Neural cell (in vitro differentiated cells): Measurements from ENCODE around the gene SDCCAG8. TPM values are rescaled to one million over a fixed set of nuclear protein-coding genes. Genes with fewer than 3 reads are reported as not detected.

Experiments used
- H2AFZ ChIP-seq: fragments of 200-600, 300-800 bp; sonication (generic), shearing (Covaris generic); 2 replicates; pipeline ENCODE4 v1.6.0; 2014; ENCODE audit warnings: low read depth, mild to moderate bottlenecking, antibody characterized with exemption, low read length, moderate library complexity
- H3F3A ChIP-seq: fragments of 200-600 bp; shearing (Covaris generic); 2 replicates; pipeline ENCODE4 v1.6.1; 2016; ENCODE audit warnings: mild to moderate bottlenecking, moderate library complexity, mixed read lengths, antibody characterized with exemption, low read length; ENCODE audit not compliant: insufficient read depth, poor library complexity, severe bottlenecking
- H3K27ac ChIP-seq: fragments of 200-600, 300-800 bp; sonication (generic), shearing (Covaris generic); 2 replicates; pipeline ENCODE4 v1.5.1; 2014; ENCODE audit warnings: mild to moderate bottlenecking, low read length, moderate library complexity
- H3K27me3 ChIP-seq: fragments of 300-800, 200-600 bp; sonication (generic), shearing (Covaris generic); 2 replicates; pipeline ENCODE4 v1.6.0; 2014; ENCODE audit warnings: mild to moderate bottlenecking, low read depth, low read length, moderate library complexity; ENCODE audit not compliant: insufficient read depth
- H3K36me3 ChIP-seq: fragments of 300-800, 200-600 bp; sonication (generic), shearing (Covaris generic); 2 replicates; pipeline ENCODE4 v1.5.1; 2014; ENCODE audit warnings: mild to moderate bottlenecking, antibody characterized with exemption, low read length, moderate library complexity; ENCODE audit not compliant: insufficient read depth
- H3K4me2 ChIP-seq: fragments of 300-800, 200-600 bp; sonication (generic), shearing (Covaris generic); 2 replicates; pipeline ENCODE4 v1.6.0; 2014; ENCODE audit warnings: mild to moderate bottlenecking, low read length
- H3K4me3 ChIP-seq: fragments of 300-800, 200-600 bp; sonication (generic), shearing (Covaris generic); 2 replicates; pipeline ENCODE4 v1.5.1; 2014; ENCODE audit warnings: mild to moderate bottlenecking, low read length, moderate library complexity
- H3K79me2 ChIP-seq: fragments of 200-600 bp; shearing (Covaris generic); replicated peaks from 2 replicates; pipeline ENCODE4 v1.6.0; 2014; ENCODE audit warnings: mild to moderate bottlenecking, low read length, moderate library complexity; ENCODE audit not compliant: insufficient read depth
- H3K9ac ChIP-seq: fragments of 300-800, 200-600 bp; sonication (generic), shearing (Covaris generic); 2 replicates; pipeline ENCODE4 v1.6.1; 2016; ENCODE audit warnings: mild to moderate bottlenecking, low read length, mixed read lengths
- H3K9me2 ChIP-seq: fragments of 200-600 bp; shearing (Covaris generic); 2 replicates; pipeline ENCODE4 v1.6.1; 2016; ENCODE audit warnings: mild to moderate bottlenecking, low read length, mixed read lengths; ENCODE audit not compliant: insufficient read depth
- H3K9me3 ChIP-seq: fragments of 200-600, 300-800 bp; sonication (generic), shearing (Covaris generic); 2 replicates; pipeline ENCODE4 v1.6.1; 2016; ENCODE audit warnings: mild to moderate bottlenecking, mixed run types, low read length, moderate library complexity, mixed read lengths
- H4K20me1 ChIP-seq: fragments of 200-600 bp; shearing (Covaris generic); 2 replicates; pipeline ENCODE4 v1.6.1; 2016; ENCODE audit warnings: mild to moderate bottlenecking, mixed run types; ENCODE audit not compliant: insufficient read depth
- CTCF ChIP-seq: fragments of 450-650 bp; IDR thresholded peaks from 2 replicates; pipeline ENCODE4 v1.5.1; 2014; ENCODE audit warnings: antibody characterized with exemption, mild to moderate bottlenecking, moderate library complexity; ENCODE audit not compliant: poor library complexity, severe bottlenecking
- EP300 ChIP-seq: fragments of 450-650 bp; conservative IDR thresholded peaks from 2 replicates; pipeline ENCODE4 v1.6.1; 2014; ENCODE audit warnings: antibody characterized with exemption, mild to moderate bottlenecking, moderate library complexity; ENCODE audit not compliant: poor library complexity, severe bottlenecking
- EZH2 ChIP-seq: fragments of 200-600, 300-800 bp; shearing (Covaris generic), sonication (generic); IDR thresholded peaks from 2 replicates; pipeline ENCODE4 v1.6.1; 2014; ENCODE audit warnings: antibody characterized with exemption, low read length, borderline replicate concordance, mild to moderate bottlenecking; ENCODE audit not compliant: insufficient read depth, poor library complexity, severe bottlenecking
- MXI1 ChIP-seq: fragments of 450-650 bp; conservative IDR thresholded peaks from 2 replicates; pipeline ENCODE4 v1.6.1; 2014; ENCODE audit warnings: antibody characterized with exemption, mild to moderate bottlenecking; ENCODE audit not compliant: poor library complexity, severe bottlenecking
- POLR2AphosphoS5 ChIP-seq: IDR thresholded peaks from 2 replicates; pipeline ENCODE4 v1.6.1; 2012
- RAD21 ChIP-seq: fragments of 450-650 bp; conservative IDR thresholded peaks from 2 replicates; pipeline ENCODE4 v1.6.1; 2014; ENCODE audit warnings: antibody characterized with exemption, mild to moderate bottlenecking, moderate library complexity
- REST ChIP-seq: IDR thresholded peaks from 2 replicates; pipeline ENCODE4 v1.6.1; 2012; ENCODE audit warnings: borderline replicate concordance
- SMC3 ChIP-seq: fragments of 450-650 bp; conservative IDR thresholded peaks from 2 replicates; pipeline ENCODE4 v1.6.1; 2014; ENCODE audit warnings: antibody characterized with exemption, mild to moderate bottlenecking, moderate library complexity; ENCODE audit not compliant: poor library complexity
- TAF1 ChIP-seq: IDR thresholded peaks from 2 replicates; pipeline ENCODE4 v1.6.1; 2012; ENCODE audit warnings: low read depth
- polyA plus RNA-seq: library from polyadenylated mRNA; depleted of rRNA; stranded (reverse); fragments of >200 nt; gene quantifications from 2 replicates; pipeline ENCODE4 v1.2.3, GENCODE V29; 2014

The SDCCAG8 gene
- polyA plus RNA-seq, 1 donor from 2014 or later = 32.2 TPM

- Histone ChIP-seq H3F3A (no peaks in the 10 kb centered on the region), H3K9me2 (no peaks in the 10 kb centered on the region), H4K20me1 (no peaks in the 10 kb centered on the region), H3K27me3 (no peaks in the 10 kb centered on the region), H3K4me3 (no peak overlapping the region), H2AFZ (no peak overlapping the region), H3K79me2 (no peaks in the 10 kb centered on the region), H3K27ac (no peak overlapping the region), H3K9ac (no peak overlapping the region), H3K9me3 (no peaks in the 10 kb centered on the region), H3K4me2 (no peak overlapping the region), H3K36me3 (no peaks in the 10 kb centered on the region)
- no peak for TF ChIP-seq REST
- no peak for TF ChIP-seq EP300
- TF ChIP-seq POLR2AphosphoS5 = no peak
- TF ChIP-seq MXI1 = no peak
- no peak for TF ChIP-seq TAF1
- no peak for TF ChIP-seq CTCF
- no peak for TF ChIP-seq EZH2
- no peak for TF ChIP-seq RAD21
- no peak for TF ChIP-seq SMC3
Measured at GRCh38 chr1:243414152-243414494, 158.3 kb downstream of the SDCCAG8 start.

GRCh38 chr1:243415663-243416408 is 160.0 kb downstream of the SDCCAG8 start:
- no peak overlapping the region for H3K9ac ChIP-seq
- H3K79me2 ChIP-seq = no peaks in the 10 kb centered on the region
- no peaks in the 10 kb centered on the region for H3K27me3 ChIP-seq
- H3K4me2 ChIP-seq = no peak overlapping the region
- no peak overlapping the region for H2AFZ ChIP-seq
- no peak overlapping the region for H3K4me3 ChIP-seq
- no peaks in the 10 kb centered on the region for H3K9me2 ChIP-seq
- no peaks in the 10 kb centered on the region for H3F3A ChIP-seq
- H3K36me3 ChIP-seq = no peaks in the 10 kb centered on the region
- H3K9me3 ChIP-seq = no peaks in the 10 kb centered on the region
- H4K20me1 ChIP-seq = no peaks in the 10 kb centered on the region
- H3K27ac ChIP-seq = no peak overlapping the region
- TF ChIP-seq EZH2 (no peak), POLR2AphosphoS5 (no peak), EP300 (no peak)
